Mucosa of stomach (tissue), 1 donor: Measurements from ENCODE around the gene NCAPG2.
A peak's percentile ranks its signal among the peaks of the same experiment; 100 is the strongest.
"Not testable (repeated sequence)": the region's sequence is repeated elsewhere in the genome, so short reads cannot be mapped to it uniquely, and the experiment has no call there.

Experiments
- H3K27me3 ChIP-seq: one replicate; pipeline ENCODE4 v1.7.0; 2013; ENCODE audit warnings: mild to moderate bottlenecking, low read length; ENCODE audit not compliant: control insufficient read depth, insufficient read depth
- H3K36me3 ChIP-seq: one replicate; pipeline ENCODE4 v1.7.0; 2013; ENCODE audit warnings: low read length; ENCODE audit not compliant: control insufficient read depth, insufficient read depth
- H3K4me1 ChIP-seq: one replicate; pipeline ENCODE4 v1.7.0; 2013; ENCODE audit warnings: mild to moderate bottlenecking, low read length; ENCODE audit not compliant: control insufficient read depth, insufficient read depth
- H3K4me3 ChIP-seq: one replicate; pipeline ENCODE4 v1.7.0; 2013; ENCODE audit warnings: low read length
- H3K9ac ChIP-seq: one replicate; pipeline ENCODE4 v1.7.0; 2013; ENCODE audit warnings: mild to moderate bottlenecking, low read length, moderate library complexity
- H3K9me3 ChIP-seq: one replicate; pipeline ENCODE4 v1.7.0; 2013; ENCODE audit warnings: mild to moderate bottlenecking, low read length, moderate library complexity; ENCODE audit not compliant: control insufficient read depth
- donor health status: Pancreatic carcinoma.

Gene NCAPG2

DNA sequence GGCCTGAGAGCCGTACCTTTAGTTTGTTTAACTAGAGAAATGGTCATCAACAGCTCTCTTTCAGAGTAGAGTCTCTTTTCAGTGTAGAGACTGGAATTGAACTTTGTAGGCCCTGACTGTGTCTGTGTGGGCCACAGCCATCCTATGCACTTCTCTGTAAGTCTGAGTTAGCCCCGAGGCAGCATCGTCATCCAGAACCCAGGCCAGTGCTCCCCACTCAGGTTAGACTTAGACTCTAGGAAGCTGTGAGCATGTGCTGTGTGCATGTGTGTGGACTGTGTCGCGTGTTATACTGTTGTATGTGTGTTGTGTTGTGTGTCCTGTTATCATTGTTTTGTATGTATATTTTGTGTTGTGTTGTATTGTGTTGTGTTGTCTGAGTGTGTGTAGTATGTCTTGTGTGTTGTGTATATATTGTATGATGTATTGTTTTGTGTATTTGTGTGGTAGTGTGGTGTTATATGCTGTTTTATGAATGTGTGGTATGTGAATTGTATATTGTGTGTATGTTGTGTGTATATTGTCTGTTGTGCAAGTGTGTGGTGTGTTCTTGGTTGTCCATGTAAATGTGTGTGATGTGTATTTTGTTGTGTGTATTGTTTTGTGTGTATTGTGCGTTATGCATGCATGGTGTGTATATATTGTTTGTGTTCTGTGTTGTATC, 18.1 kb upstream of the NCAPG2 start:
- H3K27me3 ChIP-seq: no peaks in the 10 kb centered on the region
- H3K4me3 ChIP-seq: no peak overlapping the region
- no peaks in the 10 kb centered on the region for H3K36me3 ChIP-seq
- no peaks in the 10 kb centered on the region for H3K9me3 ChIP-seq
- no peaks in the 10 kb centered on the region for H3K4me1 ChIP-seq
- no peak overlapping the region for H3K9ac ChIP-seq

DNA sequence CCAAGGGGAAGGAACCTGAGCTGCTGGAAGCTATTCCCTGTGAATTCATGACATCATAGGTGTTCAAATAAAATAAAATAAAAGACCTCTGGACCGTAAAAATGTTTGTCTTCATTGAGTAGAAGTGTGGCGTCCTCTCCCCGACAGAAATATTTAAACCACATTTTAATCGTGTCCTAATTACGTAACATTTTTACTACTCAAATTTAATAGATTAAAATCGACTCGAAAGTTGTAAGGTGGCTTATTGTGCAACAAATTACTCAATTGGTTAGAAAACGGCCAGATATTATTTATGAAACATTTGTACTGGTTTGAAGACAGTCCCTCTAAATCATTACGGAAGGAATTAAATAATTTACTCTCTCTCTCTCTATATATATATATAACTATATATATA, 15.5 kb upstream of the NCAPG2 start:
- no peaks in the 10 kb centered on the region for H3K27me3 ChIP-seq
- H3K4me1 ChIP-seq: no peaks in the 10 kb centered on the region
- H3K9ac ChIP-seq: no peak overlapping the region
- H3K4me3 ChIP-seq: no peak overlapping the region
- no peaks in the 10 kb centered on the region for H3K36me3 ChIP-seq
- H3K9me3 ChIP-seq: no peaks in the 10 kb centered on the region

DNA sequence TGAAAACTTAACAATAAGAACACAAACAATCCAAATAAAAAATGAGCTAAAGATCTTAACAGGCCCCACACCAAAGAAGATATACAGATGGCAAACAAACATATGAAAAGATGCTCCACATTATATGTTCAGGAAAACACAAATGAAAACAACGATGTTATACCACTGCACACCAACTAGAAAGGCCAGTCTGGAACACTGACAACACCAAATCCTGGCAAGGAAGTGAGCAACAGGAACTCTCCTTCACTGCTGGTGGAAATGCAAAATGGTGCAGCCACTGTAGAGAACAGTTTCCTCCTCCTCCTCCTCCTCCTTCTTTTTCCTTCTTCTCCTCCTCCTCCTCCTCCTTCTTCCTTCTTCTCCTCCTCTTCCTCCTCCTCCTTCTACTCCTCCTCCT, 12.2 kb upstream of the NCAPG2 start:
- Histone ChIP-seq H3K4me1 (no peaks in the 10 kb centered on the region), H3K36me3 (no peaks in the 10 kb centered on the region), H3K9me3 (no peaks in the 10 kb centered on the region), H3K4me3 (no peak overlapping the region), H3K27me3 (no peaks in the 10 kb centered on the region), H3K9ac (no peak overlapping the region)

DNA sequence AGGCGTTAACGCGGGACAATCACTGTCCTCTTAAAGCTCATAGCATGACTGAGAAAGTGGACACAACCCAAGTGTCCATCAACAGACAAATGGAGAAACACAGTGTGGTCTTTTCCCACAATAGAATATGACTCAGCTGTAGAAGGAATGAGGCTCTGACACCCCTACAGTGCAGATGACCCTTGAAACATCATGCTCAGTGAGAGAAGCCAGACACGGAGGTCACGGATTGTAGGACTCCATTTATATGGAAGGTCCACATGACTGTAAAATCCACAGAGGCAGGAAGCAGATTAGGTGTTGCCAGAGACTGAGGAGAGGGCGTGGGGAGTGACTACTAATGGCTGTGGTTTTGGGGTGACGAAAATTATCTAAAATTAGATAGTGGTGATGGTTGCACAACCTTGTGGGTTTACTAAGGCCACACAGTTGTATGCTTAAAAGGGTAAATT, 6.1 kb upstream of the NCAPG2 start:
- H3K36me3 ChIP-seq: no peaks in the 10 kb centered on the region
- peaks cover 6% of the 10 kb centered on the region for H3K4me1 ChIP-seq
- no peak overlapping the region for H3K9ac ChIP-seq
- H3K27me3 ChIP-seq: no peaks in the 10 kb centered on the region
- no peaks in the 10 kb centered on the region for H3K9me3 ChIP-seq
- no peak overlapping the region for H3K4me3 ChIP-seq

DNA sequence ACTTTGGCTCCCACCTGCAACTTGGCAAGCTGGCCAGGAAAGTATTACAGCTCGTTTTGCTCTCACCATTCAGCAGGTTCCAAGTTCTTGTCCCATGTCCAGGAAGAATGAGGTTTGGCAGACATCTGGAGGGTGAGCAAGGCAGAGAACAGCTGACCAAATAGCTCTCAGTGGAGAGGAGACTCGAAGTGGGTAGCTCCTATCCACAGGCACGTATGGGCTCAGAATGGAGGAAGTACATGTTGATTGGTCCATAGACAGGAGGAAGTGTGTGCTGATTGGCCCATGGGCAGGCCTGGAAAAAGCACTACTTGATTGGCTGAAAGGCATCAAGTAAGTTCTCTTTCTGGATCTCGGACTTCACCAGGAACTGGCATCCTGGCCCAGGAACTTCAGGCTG, 3.0 kb upstream of the NCAPG2 start:
- Histone ChIP-seq H3K4me3 (no peak overlapping the region), H3K27me3 (no peaks in the 10 kb centered on the region), H3K4me1 (peaks cover 17% of the 10 kb centered on the region), H3K36me3 (no peaks in the 10 kb centered on the region), H3K9ac (no peak overlapping the region), H3K9me3 (no peaks in the 10 kb centered on the region)

DNA sequence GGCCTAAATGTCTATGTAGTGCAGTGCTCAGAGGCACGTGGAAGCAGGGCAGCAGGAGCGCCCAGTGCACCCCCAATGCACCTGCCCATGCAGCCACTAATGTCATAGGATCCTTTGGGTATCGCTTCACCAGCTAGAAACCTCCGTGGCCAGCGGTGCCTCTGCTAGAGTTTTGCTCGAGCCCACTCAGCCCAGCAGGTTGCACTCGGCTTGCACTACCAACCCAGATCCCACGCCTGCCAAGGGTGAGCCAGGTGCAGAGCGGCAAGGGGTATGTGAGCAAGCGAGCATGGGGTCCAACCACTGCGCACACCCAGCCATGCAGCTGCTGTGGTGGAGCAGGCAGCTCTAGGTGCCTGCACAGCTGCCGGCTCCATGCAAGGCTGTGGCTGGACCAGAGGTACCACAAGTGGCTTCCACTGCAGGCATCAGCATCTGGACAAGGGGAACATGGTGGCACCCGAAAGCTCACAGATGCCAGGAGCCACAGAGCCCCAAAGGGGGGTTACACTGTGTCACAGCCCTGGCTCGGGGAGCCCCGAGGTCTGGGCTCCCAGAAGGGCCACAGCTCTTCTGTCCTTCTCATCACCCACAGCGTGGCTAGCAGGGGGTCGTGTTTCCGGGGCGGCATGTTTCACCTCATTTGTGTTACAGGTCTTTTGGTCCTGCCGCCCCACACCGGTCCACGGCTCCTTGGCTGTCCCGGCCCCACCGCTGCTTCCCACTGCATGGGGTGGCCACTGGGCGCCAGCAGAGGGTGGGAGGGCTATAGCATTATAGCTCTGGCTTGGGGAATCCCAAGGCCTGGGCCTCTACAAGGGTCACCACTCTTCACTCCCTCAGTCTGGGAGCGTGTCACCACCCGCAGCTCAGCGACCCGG, 2.3 kb upstream of the NCAPG2 start:
- Histone ChIP-seq H3K9ac (no peak overlapping the region), H3K27me3 (no peaks in the 10 kb centered on the region), H3K4me3 (no peak overlapping the region), H3K36me3 (no peaks in the 10 kb centered on the region), H3K4me1 (peaks cover 17% of the 10 kb centered on the region), H3K9me3 (no peaks in the 10 kb centered on the region)

DNA sequence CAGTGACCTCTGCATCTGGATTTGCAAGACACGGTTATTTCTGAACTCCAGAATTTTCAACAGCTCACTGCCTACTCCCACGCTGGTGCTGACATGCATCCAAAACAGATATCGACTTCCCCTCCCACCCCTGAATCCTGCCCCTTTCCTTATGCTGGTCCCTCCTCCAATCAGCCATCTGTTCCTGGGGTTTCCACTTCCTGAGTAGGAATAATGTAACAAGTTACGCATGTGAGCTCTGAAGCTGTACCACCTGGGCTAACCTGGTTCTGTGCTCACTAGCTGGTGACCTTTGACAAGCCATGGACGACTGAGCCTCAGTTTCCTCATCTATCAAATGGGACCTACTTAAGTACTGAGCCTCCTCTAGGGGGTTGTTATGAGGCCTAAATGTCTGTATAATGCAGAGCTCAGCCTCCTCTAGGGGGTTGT, 1.7 kb upstream of the NCAPG2 start:
- Histone ChIP-seq H3K36me3 (no peaks in the 10 kb centered on the region), H3K4me3 (no peak overlapping the region), H3K27me3 (no peaks in the 10 kb centered on the region), H3K9ac (no peak overlapping the region), H3K4me1 (peaks cover 17% of the 10 kb centered on the region), H3K9me3 (no peaks in the 10 kb centered on the region)

DNA sequence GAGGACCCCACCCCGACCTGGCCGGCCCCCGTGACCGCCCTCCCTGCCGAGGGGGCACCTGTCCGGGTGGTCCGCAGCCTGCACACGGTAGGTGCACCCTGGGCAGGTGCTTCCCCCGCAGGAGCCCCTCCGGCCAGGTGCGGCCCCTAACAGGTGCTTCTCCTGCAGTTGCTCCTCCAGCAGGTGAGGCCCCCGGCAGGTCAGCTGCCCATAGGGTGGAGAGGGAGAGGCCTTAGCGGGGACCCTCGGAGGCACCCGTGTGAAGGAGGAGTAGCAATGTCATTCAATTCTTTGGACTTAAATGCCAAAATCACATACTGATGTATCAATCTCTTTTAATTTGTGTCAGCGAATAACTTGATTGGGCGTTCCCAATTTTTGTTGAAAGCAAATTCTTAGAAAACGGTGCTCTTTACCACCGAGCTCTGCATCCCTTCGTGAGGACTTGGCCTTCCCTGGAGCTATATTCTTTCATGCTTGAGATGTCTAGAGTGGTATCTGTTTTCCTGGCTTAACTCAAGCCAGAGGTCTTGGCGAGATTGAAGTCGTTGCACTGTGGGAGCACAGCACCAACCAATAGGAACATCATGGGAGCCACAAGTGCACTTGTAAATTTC, 738 bp upstream of the NCAPG2 start:
- Histone ChIP-seq H3K4me1 (peaks cover 17% of the 10 kb centered on the region), H3K9me3 (no peaks in the 10 kb centered on the region), H3K27me3 (no peaks in the 10 kb centered on the region), H3K9ac (peak overlapping the region; percentile 69), H3K4me3 (peak overlapping the region; percentile 66), H3K36me3 (no peaks in the 10 kb centered on the region)

DNA sequence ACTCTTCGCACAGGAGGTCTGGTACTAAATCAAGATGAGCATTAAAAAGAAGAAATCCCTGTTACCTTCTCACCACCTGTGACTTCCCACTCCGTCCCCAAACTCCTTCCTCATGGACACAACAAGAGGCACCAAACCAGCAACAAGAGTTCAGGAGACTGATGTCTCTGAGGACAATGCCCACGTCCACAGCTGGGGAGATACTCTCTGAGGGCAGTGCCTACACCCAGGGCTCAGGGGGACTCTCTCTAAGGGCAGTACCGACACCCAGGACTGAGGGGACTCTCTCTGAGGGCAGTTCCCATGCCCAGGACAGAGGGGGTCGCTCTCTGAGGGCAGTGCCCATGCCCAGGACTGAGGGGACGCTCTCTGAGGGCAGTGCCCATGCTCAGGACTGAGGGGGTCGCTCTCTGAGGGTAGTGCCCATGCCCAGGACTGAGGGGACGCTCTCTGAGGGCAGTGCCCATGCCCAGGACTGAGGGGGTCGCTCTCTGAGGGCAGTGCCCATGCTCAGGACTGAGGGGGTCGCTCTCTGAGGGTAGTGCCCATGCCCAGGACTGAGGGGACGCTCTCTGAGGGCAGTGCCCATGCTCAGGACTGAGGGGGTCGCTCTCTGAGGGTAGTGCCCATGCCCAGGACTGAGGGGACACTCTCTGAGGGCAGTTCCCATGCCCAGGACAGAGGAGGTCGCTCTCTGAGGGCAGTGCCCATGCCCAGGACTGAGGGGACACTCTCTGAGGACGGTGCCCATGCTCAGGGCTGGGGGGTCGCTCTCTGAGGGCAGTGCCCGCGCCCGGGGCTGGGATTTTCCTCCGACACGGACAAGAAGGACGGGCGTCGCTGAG, 703 bp downstream of the NCAPG2 start:
- peak overlapping the region; percentile 69 for H3K9ac ChIP-seq
- H3K4me3 ChIP-seq: peak overlapping the region; percentile 78
- H3K27me3 ChIP-seq, H3K9me3 ChIP-seq, H3K36me3 ChIP-seq: not testable (repeated sequence)
- H3K4me1 ChIP-seq: peaks cover 17% of the 10 kb centered on the region

DNA sequence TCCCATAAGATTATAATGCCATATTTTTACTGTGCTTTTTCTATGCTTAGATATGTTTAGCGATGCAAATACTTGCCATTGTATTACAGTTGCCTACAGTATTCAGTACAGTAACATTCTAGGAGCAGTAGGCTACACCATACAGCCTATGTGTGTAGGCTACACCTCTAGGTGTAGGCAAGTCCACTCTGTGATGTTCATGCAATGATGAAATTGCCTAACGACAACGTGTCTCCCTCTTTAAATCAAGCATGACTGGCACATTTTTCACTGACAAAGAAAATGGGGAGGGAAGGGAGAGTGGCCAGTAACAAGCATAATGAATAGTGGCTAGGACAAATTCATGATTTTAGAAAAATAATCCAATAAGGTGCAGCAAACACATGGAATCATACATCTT, 1.7 kb downstream of the NCAPG2 start:
- Histone ChIP-seq H3K27me3 (no peaks in the 10 kb centered on the region), H3K4me1 (peaks cover 17% of the 10 kb centered on the region), H3K36me3 (no peaks in the 10 kb centered on the region), H3K4me3 (no peak overlapping the region), H3K9ac (no peak overlapping the region), H3K9me3 (no peaks in the 10 kb centered on the region)

DNA sequence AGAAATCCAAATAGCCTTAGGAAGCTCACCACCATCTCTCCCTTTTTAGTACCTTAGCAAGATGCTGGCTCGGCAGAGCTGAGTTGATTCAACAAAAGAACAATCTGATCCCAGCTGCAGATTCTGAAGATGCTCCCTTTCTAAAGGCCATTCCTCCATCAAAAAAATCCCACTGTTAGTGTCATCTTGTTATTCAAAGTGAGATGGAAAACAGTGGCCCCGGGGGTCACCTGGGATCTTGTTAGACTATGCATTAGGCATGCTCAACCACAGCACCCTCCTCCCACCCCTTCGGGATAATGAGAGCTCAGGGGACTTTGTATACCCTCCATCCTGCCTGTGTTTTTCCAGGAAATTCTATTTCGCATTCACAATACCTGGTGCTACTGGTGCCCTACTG, 2.4 kb downstream of the NCAPG2 start:
- H3K4me3 ChIP-seq: no peak overlapping the region
- no peak overlapping the region for H3K9ac ChIP-seq
- no peaks in the 10 kb centered on the region for H3K27me3 ChIP-seq
- H3K9me3 ChIP-seq: no peaks in the 10 kb centered on the region
- H3K4me1 ChIP-seq: peaks cover 17% of the 10 kb centered on the region
- H3K36me3 ChIP-seq: no peaks in the 10 kb centered on the region
